GM23338 (cell line): Measurements from ENCODE around the gene RNF17. TPM values are rescaled to one million over a fixed set of nuclear protein-coding genes. Genes with fewer than 3 reads are reported as not detected.
A peak's percentile ranks its signal among the peaks of the same experiment; 100 is the strongest.

Source experiments
- ATAC-seq: fragments of 200-7000 bp; cut with Tn5 transposase; 3 replicates; pipeline ENCODE4 v1.9.1; 2020
- DNase-seq: peaks from one replicate; pipeline ENCODE4 v3.0.0-alpha.2; 2015; ENCODE audit warnings: low spot score
- H2AFZ ChIP-seq: fragments of 200-600 bp; sonication (generic); 2 replicates; pipeline ENCODE4 v1.8.0; 2016; ENCODE audit warnings: antibody characterized with exemption, mild to moderate bottlenecking, moderate library complexity
- H3F3A ChIP-seq: fragments of 200-600 bp; sonication (generic); replicated peaks from 2 replicates; pipeline ENCODE4 v1.8.0; 2017; ENCODE audit warnings: antibody characterized with exemption, mixed run types, low read depth
- H3K27ac ChIP-seq: fragments of 200-600 bp; sonication (generic); 2 replicates; pipeline ENCODE4 v1.6.1; 2016; ENCODE audit warnings: low read depth
- H3K27me3 ChIP-seq: fragments of 200-600 bp; sonication (generic); 2 replicates; pipeline ENCODE4 v1.8.0; 2016; ENCODE audit warnings: mild to moderate bottlenecking, mixed run types, moderate library complexity; ENCODE audit not compliant: insufficient read depth
- H3K36me3 ChIP-seq: fragments of 200-600 bp; sonication (generic); 2 replicates; pipeline ENCODE4 v1.8.0; 2016; ENCODE audit warnings: mild to moderate bottlenecking; ENCODE audit not compliant: insufficient read depth
- H3K4me1 ChIP-seq: fragments of 200-600 bp; sonication (generic); 2 replicates; pipeline ENCODE4 v1.8.0; 2016; ENCODE audit warnings: mild to moderate bottlenecking, moderate library complexity; ENCODE audit not compliant: insufficient read depth
- H3K4me2 ChIP-seq: fragments of 200-600 bp; sonication (generic); 2 replicates; pipeline ENCODE4 v1.7.1; 2017; ENCODE audit warnings: mixed run types
- H3K4me3 ChIP-seq: fragments of 200-600 bp; sonication (generic); 2 replicates; pipeline ENCODE4 v1.6.1; 2016; ENCODE audit warnings: mixed run types
- H3K79me2 ChIP-seq: fragments of 200-600 bp; sonication (generic); replicated peaks from 2 replicates; pipeline ENCODE4 v1.8.0; 2017; ENCODE audit warnings: mild to moderate bottlenecking; ENCODE audit not compliant: insufficient read depth
- H3K9me2 ChIP-seq: fragments of 200-600 bp; sonication (generic); 2 replicates; pipeline ENCODE4 v1.8.0; 2017; ENCODE audit not compliant: insufficient read depth
- H4K20me1 ChIP-seq: fragments of 200-600 bp; sonication (generic); replicated peaks from 2 replicates; pipeline ENCODE4 v1.8.0; 2017; ENCODE audit warnings: mild to moderate bottlenecking; ENCODE audit not compliant: insufficient read depth
- H3K27ac Mint-ChIP-seq: 2 replicates; pipeline ENCODE4 v1.8.0; 2020; ENCODE audit warnings: inconsistent platforms, mild to moderate bottlenecking, moderate library complexity, mixed read lengths
- H3K27me3 Mint-ChIP-seq: 3 replicates; pipeline ENCODE4 v1.8.0; 2022; ENCODE audit warnings: low read depth, mild to moderate bottlenecking, moderate library complexity, mixed read lengths, inconsistent platforms; ENCODE audit not compliant: insufficient read depth, poor library complexity
- H3K36me3 Mint-ChIP-seq: 3 replicates; pipeline ENCODE4 v1.8.0; 2021; ENCODE audit warnings: low read depth, mild to moderate bottlenecking, inconsistent platforms, moderate library complexity, mixed read lengths
- H3K4me1 Mint-ChIP-seq: 3 replicates; pipeline ENCODE4 v1.8.0; 2020; ENCODE audit warnings: mild to moderate bottlenecking, inconsistent platforms, mixed read lengths
- H3K4me3 Mint-ChIP-seq: 3 replicates; pipeline ENCODE4 v1.8.0; 2021; ENCODE audit warnings: moderate library complexity, mild to moderate bottlenecking, inconsistent platforms, mixed read lengths
- H3K9me3 Mint-ChIP-seq: 3 replicates; pipeline ENCODE4 v1.8.0; 2020; ENCODE audit warnings: moderate library complexity, mild to moderate bottlenecking, inconsistent platforms, mixed read lengths
- CREB1 ChIP-seq: fragments of 250-450 bp; sonication (Bioruptor Pico); IDR thresholded peaks from 2 replicates; pipeline ENCODE4 v1.5.0; 2020; ENCODE audit warnings: low read depth, mild to moderate bottlenecking, moderate library complexity
- EZH2 ChIP-seq: fragments of 200-600 bp; sonication (generic); IDR thresholded peaks from one replicate; pipeline ENCODE4 v1.8.0; 2017; ENCODE audit warnings: antibody characterized with exemption, mild to moderate bottlenecking, low read depth; ENCODE audit not compliant: unreplicated experiment
- JUNB ChIP-seq: IDR thresholded peaks from one replicate; pipeline ENCODE4 v1.6.1; 2016; ENCODE audit warnings: antibody characterized with exemption; ENCODE audit not compliant: unreplicated experiment
- polyA plus RNA-seq: library from polyadenylated mRNA; unstranded; fragments of >200 nt; fragmentation: Nextera tagmentation; extraction: Ambion mirVana; gene quantifications from 2 replicates; pipeline ENCODE4 v1.2.1, GENCODE V29; 2016
- total RNA-seq: library from RNA; depleted of rRNA; stranded (reverse); fragments of >200 nt; shearing (Covaris generic); gene quantifications from 2 replicates; pipeline ENCODE4 v1.2.3, GENCODE V29; 2014
- TF ChIP-seq, protein P1 (sequence below): fragments of 250-450 bp; sonication (Bioruptor Pico); IDR thresholded peaks from 2 replicates; pipeline ENCODE4 v1.5.0; 2020; ENCODE audit warnings: mild to moderate bottlenecking, moderate library complexity
- TF ChIP-seq, protein P2 (sequence below): IDR thresholded peaks from 2 replicates; pipeline ENCODE4 v1.6.1; 2016; ENCODE audit warnings: antibody characterized with exemption

RNF17 gene
- total and polyA plus RNA-seq, 2 experiments from 2014 or later, result 0.16 TPM; not detected in 1

DNA sequence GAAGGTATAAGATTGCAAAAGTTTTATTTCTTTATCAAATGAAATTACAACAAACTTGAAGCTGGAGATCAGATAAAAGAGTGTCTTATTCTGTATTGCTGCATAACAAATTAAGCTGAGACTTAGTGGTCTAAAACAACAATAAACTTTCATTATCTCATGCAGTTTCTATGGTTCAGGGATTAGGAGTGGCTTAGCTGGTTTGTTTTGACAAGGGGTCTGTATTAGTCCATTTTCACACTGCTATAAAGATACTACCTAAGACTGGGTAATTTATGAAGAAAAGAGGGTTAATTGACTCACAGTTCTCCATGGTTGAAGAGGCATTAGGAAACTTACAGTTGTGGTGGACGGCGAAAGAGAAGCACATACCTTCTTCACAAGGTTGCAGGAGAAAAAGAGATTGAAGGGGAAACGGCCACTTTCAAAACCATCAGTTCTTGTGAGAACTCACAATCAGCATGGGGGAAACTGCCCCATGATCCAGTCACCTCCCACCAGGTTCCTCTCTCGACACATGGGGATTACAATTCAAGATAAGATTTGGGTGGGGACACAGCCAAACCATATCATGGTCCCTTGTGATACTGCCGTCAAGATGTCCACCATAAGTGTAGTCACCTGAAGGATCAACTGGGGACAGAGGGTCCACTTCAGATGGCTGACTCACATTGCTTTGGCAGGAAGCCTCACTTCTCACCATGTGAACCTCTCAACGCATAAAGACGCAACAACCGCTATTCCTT is 97.8 kb downstream of the RNF17 start (continued):
- TF ChIP-seq, protein P1, sequence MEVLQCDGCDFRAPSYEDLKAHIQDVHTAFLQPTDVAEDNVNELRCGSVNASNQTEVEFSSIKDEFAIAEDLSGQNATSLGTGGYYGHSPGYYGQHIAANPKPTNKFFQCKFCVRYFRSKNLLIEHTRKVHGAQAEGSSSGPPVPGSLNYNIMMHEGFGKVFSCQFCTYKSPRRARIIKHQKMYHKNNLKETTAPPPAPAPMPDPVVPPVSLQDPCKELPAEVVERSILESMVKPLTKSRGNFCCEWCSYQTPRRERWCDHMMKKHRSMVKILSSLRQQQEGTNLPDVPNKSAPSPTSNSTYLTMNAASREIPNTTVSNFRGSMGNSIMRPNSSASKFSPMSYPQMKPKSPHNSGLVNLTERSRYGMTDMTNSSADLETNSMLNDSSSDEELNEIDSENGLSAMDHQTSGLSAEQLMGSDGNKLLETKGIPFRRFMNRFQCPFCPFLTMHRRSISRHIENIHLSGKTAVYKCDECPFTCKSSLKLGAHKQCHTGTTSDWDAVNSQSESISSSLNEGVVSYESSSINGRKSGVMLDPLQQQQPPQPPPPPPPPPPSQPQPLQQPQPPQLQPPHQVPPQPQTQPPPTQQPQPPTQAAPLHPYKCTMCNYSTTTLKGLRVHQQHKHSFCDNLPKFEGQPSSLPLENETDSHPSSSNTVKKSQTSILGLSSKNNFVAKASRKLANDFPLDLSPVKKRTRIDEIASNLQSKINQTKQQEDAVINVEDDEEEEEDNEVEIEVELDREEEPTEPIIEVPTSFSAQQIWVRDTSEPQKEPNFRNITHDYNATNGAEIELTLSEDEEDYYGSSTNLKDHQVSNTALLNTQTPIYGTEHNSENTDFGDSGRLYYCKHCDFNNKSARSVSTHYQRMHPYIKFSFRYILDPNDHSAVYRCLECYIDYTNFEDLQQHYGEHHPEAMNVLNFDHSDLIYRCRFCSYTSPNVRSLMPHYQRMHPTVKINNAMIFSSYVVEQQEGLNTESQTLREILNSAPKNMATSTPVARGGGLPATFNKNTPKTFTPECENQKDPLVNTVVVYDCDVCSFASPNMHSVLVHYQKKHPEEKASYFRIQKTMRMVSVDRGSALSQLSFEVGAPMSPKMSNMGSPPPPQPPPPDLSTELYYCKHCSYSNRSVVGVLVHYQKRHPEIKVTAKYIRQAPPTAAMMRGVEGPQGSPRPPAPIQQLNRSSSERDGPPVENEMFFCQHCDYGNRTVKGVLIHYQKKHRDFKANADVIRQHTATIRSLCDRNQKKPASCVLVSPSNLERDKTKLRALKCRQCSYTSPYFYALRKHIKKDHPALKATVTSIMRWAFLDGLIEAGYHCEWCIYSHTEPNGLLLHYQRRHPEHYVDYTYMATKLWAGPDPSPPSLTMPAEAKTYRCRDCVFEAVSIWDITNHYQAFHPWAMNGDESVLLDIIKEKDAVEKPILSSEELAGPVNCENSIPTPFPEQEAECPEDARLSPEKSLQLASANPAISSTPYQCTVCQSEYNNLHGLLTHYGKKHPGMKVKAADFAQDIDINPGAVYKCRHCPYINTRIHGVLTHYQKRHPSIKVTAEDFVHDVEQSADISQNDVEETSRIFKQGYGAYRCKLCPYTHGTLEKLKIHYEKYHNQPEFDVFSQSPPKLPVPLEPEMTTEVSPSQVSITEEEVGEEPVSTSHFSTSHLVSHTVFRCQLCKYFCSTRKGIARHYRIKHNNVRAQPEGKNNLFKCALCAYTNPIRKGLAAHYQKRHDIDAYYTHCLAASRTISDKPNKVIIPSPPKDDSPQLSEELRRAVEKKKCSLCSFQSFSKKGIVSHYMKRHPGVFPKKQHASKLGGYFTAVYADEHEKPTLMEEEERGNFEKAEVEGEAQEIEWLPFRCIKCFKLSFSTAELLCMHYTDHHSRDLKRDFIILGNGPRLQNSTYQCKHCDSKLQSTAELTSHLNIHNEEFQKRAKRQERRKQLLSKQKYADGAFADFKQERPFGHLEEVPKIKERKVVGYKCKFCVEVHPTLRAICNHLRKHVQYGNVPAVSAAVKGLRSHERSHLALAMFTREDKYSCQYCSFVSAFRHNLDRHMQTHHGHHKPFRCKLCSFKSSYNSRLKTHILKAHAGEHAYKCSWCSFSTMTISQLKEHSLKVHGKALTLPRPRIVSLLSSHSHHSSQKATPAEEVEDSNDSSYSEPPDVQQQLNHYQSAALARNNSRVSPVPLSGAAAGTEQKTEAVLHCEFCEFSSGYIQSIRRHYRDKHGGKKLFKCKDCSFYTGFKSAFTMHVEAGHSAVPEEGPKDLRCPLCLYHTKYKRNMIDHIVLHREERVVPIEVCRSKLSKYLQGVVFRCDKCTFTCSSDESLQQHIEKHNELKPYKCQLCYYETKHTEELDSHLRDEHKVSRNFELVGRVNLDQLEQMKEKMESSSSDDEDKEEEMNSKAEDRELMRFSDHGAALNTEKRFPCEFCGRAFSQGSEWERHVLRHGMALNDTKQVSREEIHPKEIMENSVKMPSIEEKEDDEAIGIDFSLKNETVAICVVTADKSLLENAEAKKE, result no peak
- TF ChIP-seq, protein P2, sequence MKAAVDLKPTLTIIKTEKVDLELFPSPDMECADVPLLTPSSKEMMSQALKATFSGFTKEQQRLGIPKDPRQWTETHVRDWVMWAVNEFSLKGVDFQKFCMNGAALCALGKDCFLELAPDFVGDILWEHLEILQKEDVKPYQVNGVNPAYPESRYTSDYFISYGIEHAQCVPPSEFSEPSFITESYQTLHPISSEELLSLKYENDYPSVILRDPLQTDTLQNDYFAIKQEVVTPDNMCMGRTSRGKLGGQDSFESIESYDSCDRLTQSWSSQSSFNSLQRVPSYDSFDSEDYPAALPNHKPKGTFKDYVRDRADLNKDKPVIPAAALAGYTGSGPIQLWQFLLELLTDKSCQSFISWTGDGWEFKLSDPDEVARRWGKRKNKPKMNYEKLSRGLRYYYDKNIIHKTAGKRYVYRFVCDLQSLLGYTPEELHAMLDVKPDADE, result no peak
- no peak for TF ChIP-seq CREB1 (CRISPR knock-in tag)
- no peak for TF ChIP-seq EZH2

DNA sequence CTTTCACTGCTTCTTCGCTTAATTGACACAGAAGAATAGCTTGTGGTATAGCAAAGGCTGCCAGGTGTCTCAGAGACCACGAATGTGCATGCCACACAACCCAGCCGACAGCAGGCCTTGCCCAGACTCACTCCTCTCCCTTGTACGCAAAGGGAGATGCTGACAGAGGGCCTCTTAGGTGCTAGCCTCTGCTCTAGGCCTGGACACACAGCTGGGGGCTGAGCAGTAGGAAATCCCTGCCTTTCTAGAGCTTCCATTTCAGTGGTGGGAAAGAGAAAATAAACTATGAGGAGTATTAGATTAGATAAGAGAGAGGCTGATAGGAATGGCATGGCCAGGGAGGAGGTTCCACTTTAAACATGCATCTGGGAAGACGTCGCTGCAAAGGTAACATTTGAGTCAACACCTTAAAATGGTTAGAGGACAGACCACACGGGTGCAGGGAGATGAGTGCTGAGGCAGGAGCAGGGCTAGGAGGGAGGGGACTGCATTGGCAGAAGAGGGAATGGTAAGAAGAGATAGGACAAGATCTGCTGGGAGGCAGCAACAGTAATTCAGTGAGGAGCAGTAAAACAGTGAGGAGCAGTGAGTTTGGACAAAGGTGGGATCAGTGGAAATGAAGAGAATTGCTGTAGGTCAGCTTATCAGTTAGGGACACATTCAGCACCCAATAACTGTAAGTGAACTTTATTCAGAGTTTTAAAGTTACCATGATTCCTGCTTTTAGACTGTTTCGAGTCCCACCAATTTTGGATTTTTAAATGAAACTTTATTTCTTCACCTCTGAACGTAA is 100.0 kb downstream of the RNF17 start:
- Mint-ChIP-seq H3K36me3 (no peaks in the 10 kb centered on the region), H3K9me3 (no peaks in the 10 kb centered on the region; the same call in 2 of the 3 replicates), H3K4me3 (no peak overlapping the region), H3K27ac (no peak overlapping the region), H3K27me3 (no peaks in the 10 kb centered on the region), H3K4me1 (no peaks in the 10 kb centered on the region; the same call in 2 of the 3 replicates)
- H4K20me1 ChIP-seq, result no peaks in the 10 kb centered on the region
- no peaks in the 10 kb centered on the region for H3K9me2 ChIP-seq
- no peak overlapping the region for H3K4me2 ChIP-seq
- ATAC-seq, result peak; percentile 53
- H3K27me3 ChIP-seq, result no peaks in the 10 kb centered on the region
- 0 out of 2 replicates have a peak overlapping the region, but pooled peaks have one; percentile 58 for H2AFZ ChIP-seq
- no peak overlapping the region for H3K27ac ChIP-seq
- H3F3A ChIP-seq, result no peaks in the 10 kb centered on the region
- H3K4me1 ChIP-seq, result no peaks in the 10 kb centered on the region
- no peaks in the 10 kb centered on the region for H3K36me3 ChIP-seq
- no peak for DNase-seq
- H3K79me2 ChIP-seq, result no peaks in the 10 kb centered on the region
- H3K4me3 ChIP-seq, result no peak overlapping the region
- TF ChIP-seq, protein P1, result no peak
- TF ChIP-seq EZH2 (no peak), JUNB (no peak)
